Astrocyte (in vitro differentiated cells and primary cell): ENCODE results near the gene TTLL5. TPM values are rescaled to one million over a fixed set of nuclear protein-coding genes. Genes with fewer than 3 reads are reported as not detected.

ENCODE experiments used
- DNase-seq: peaks from one replicate; pipeline ENCODE4 v3.0.0-alpha.2; 2010; ENCODE audit warnings: low read depth
- FAIRE-seq: peaks from 2 replicates; lab custom pipeline; 2011; peaks lifted over from hg19 to GRCh38; lab: Jason Lieb, UNC
- H2AFZ ChIP-seq: 2 replicates; pipeline ENCODE4 v1.6.0; 2012; ENCODE audit warnings: low read depth, low read length, inconsistent platforms
- H3K27ac ChIP-seq: 2 replicates; pipeline ENCODE4 v1.5.1; 2011; ENCODE audit warnings: low read depth, low read length, inconsistent platforms
- H3K27me3 ChIP-seq: 2 replicates; pipeline ENCODE4 v1.6.0; 2011; ENCODE audit warnings: low read length, inconsistent platforms; ENCODE audit not compliant: insufficient read depth
- H3K36me3 ChIP-seq: 2 replicates; pipeline ENCODE4 v1.5.1; 2011; ENCODE audit warnings: low read length, inconsistent platforms; ENCODE audit not compliant: insufficient read depth
- H3K4me1 ChIP-seq: 2 replicates; pipeline ENCODE4 v1.5.1; 2011; ENCODE audit warnings: low read length, inconsistent platforms; ENCODE audit not compliant: insufficient read depth
- H3K4me2 ChIP-seq: 2 replicates; pipeline ENCODE4 v1.6.0; 2012; ENCODE audit warnings: low read length, inconsistent platforms
- H3K4me3 ChIP-seq: 2 replicates; pipeline ENCODE4 v1.5.1; 2011; ENCODE audit warnings: low read depth, mild to moderate bottlenecking, low read length, inconsistent platforms; ENCODE audit not compliant: insufficient read depth
- H3K79me2 ChIP-seq: 2 replicates; pipeline ENCODE4 v1.6.0; 2012; ENCODE audit warnings: mild to moderate bottlenecking, low read length, inconsistent platforms; ENCODE audit not compliant: insufficient read depth
- H3K9ac ChIP-seq: 2 replicates; pipeline ENCODE4 v1.6.0; 2012; ENCODE audit warnings: mild to moderate bottlenecking, low read length, inconsistent platforms
- H3K9me3 ChIP-seq: 2 replicates; pipeline ENCODE4 v1.5.1; 2012; ENCODE audit warnings: low read depth, mild to moderate bottlenecking, low read length, inconsistent platforms; ENCODE audit not compliant: insufficient read depth
- H4K20me1 ChIP-seq: 2 replicates; pipeline ENCODE4 v1.6.0; 2012; ENCODE audit warnings: low read length, inconsistent platforms; ENCODE audit not compliant: insufficient read depth
- H3K27ac Mint-ChIP-seq: one replicate; pipeline ENCODE4 v1.8.0; 2021; ENCODE audit warnings: mild to moderate bottlenecking, mixed read lengths; ENCODE audit not compliant: unreplicated experiment
- H3K27me3 Mint-ChIP-seq: one replicate; pipeline ENCODE4 v1.8.0; 2021; ENCODE audit warnings: low read depth, mixed read lengths; ENCODE audit not compliant: unreplicated experiment
- H3K36me3 Mint-ChIP-seq: one replicate; pipeline ENCODE4 v1.8.0; 2021; ENCODE audit warnings: low read depth, mixed read lengths; ENCODE audit not compliant: unreplicated experiment
- H3K4me1 Mint-ChIP-seq: one replicate; pipeline ENCODE4 v1.8.0; 2021; ENCODE audit warnings: low read depth, mixed read lengths; ENCODE audit not compliant: unreplicated experiment
- H3K4me3 Mint-ChIP-seq: one replicate; pipeline ENCODE4 v1.8.0; 2021; ENCODE audit warnings: mild to moderate bottlenecking, moderate library complexity, mixed read lengths; ENCODE audit not compliant: unreplicated experiment
- H3K9me3 Mint-ChIP-seq: one replicate; pipeline ENCODE4 v1.8.0; 2021; ENCODE audit warnings: mild to moderate bottlenecking, mixed read lengths; ENCODE audit not compliant: unreplicated experiment
- EZH2 ChIP-seq: IDR thresholded peaks from 2 replicates; pipeline ENCODE4 v1.6.1; 2012; ENCODE audit warnings: mild to moderate bottlenecking, low read length, inconsistent platforms; ENCODE audit not compliant: insufficient read depth
- total RNA-seq: library from RNA; stranded (reverse); gene quantifications from 2 replicates; pipeline ENCODE4 v1.2.1, GENCODE V29; 2021
- TF ChIP-seq, protein P1 (sequence below): IDR thresholded peaks from 2 replicates; pipeline ENCODE4 v1.5.1; 2011; ENCODE audit warnings: low read depth, mild to moderate bottlenecking, inconsistent platforms, low read length, moderate library complexity; ENCODE audit not compliant: insufficient read depth

TTLL5 gene
- total RNA-seq, 1 donor from 2014 or later, result 24.0 TPM

- H3K9me3 ChIP-seq, result no peaks in the 10 kb centered on the region
- H3K36me3 ChIP-seq, result peaks cover 10% of the 10 kb centered on the region
- Mint-ChIP-seq H3K4me3 (no peak overlapping the region), H3K36me3 (peaks cover 32% of the 10 kb centered on the region), H3K4me1 (peaks cover 27% of the 10 kb centered on the region), H3K9me3 (peaks cover 1% of the 10 kb centered on the region), H3K27ac (no peak overlapping the region), H3K27me3 (no peaks in the 10 kb centered on the region)
- no peak overlapping the region for H3K4me2 ChIP-seq
- H3K9ac ChIP-seq, result no peak overlapping the region
- H3K79me2 ChIP-seq, result no peaks in the 10 kb centered on the region
- H3K4me1 ChIP-seq, result peaks cover 9% of the 10 kb centered on the region
- H2AFZ ChIP-seq, result no peak overlapping the region
- FAIRE-seq (no peak), DNase-seq (no peak)
- no peaks in the 10 kb centered on the region for H4K20me1 ChIP-seq
- H3K27ac ChIP-seq, result no peak overlapping the region
- H3K27me3 ChIP-seq, result no peaks in the 10 kb centered on the region
- no peak overlapping the region for H3K4me3 ChIP-seq
- TF ChIP-seq, protein P1, sequence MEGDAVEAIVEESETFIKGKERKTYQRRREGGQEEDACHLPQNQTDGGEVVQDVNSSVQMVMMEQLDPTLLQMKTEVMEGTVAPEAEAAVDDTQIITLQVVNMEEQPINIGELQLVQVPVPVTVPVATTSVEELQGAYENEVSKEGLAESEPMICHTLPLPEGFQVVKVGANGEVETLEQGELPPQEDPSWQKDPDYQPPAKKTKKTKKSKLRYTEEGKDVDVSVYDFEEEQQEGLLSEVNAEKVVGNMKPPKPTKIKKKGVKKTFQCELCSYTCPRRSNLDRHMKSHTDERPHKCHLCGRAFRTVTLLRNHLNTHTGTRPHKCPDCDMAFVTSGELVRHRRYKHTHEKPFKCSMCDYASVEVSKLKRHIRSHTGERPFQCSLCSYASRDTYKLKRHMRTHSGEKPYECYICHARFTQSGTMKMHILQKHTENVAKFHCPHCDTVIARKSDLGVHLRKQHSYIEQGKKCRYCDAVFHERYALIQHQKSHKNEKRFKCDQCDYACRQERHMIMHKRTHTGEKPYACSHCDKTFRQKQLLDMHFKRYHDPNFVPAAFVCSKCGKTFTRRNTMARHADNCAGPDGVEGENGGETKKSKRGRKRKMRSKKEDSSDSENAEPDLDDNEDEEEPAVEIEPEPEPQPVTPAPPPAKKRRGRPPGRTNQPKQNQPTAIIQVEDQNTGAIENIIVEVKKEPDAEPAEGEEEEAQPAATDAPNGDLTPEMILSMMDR, result no peak
- no peak for TF ChIP-seq EZH2
These were observed 59.1 kb downstream of the TTLL5 start for GRCh38 chr14:75720116-75720515.

GRCh38 chr14:75720842-75721498 is 59.9 kb downstream of the TTLL5 start:
- Histone ChIP-seq H3K36me3 (peaks cover 10% of the 10 kb centered on the region), H3K9me3 (no peaks in the 10 kb centered on the region), H3K27ac (no peak overlapping the region), H3K79me2 (no peaks in the 10 kb centered on the region), H3K9ac (peak overlapping the region; percentile 34), H3K4me2 (peak overlapping the region; percentile 37), H3K4me1 (peaks cover 5% of the 10 kb centered on the region), H4K20me1 (no peaks in the 10 kb centered on the region), H2AFZ (no peak overlapping the region), H3K4me3 (no peak overlapping the region), H3K27me3 (no peaks in the 10 kb centered on the region)
- H3K36me3 Mint-ChIP-seq, result peaks cover 33% of the 10 kb centered on the region
- TF ChIP-seq, protein P1, result no peak
- TF ChIP-seq EZH2, result no peak
- peak; percentile 63 for DNase-seq
- peaks cover 29% of the 10 kb centered on the region for H3K4me1 Mint-ChIP-seq
- no peaks in the 10 kb centered on the region for H3K27me3 Mint-ChIP-seq
- FAIRE-seq, result no peak
- no peak overlapping the region for H3K4me3 Mint-ChIP-seq
- peak overlapping the region; percentile 96 for H3K27ac Mint-ChIP-seq
- peaks cover 1% of the 10 kb centered on the region for H3K9me3 Mint-ChIP-seq

DNA sequence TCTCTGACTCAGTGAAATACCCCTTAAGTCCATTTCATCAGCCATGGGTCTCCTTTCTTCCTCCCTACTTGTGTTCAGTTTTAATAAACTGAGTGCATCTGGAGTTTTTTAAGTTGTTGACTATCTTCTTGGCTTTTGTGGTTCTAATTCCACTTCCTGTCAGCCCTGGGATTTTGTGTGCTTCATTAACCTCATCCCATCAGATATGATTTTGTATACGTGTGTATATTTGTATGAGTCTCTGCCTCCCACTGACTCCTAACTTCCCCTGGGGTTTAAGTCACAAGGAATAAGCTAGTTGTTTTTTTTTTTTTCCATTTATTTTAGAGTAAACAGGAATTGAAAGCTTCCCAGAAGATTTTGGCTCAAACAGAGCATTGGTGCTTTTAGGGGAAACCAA is 62.7 kb downstream of the TTLL5 start:
- no peak overlapping the region for H3K4me3 Mint-ChIP-seq
- Histone ChIP-seq H3K4me3 (no peak overlapping the region), H3K4me1 (no peaks in the 10 kb centered on the region), H3K79me2 (no peaks in the 10 kb centered on the region), H3K9ac (no peak overlapping the region), H2AFZ (no peak overlapping the region), H4K20me1 (no peaks in the 10 kb centered on the region), H3K27me3 (no peaks in the 10 kb centered on the region), H3K4me2 (no peak overlapping the region), H3K27ac (no peak overlapping the region), H3K9me3 (no peaks in the 10 kb centered on the region), H3K36me3 (peaks cover 4% of the 10 kb centered on the region)
- peaks cover 34% of the 10 kb centered on the region for H3K36me3 Mint-ChIP-seq
- H3K27ac Mint-ChIP-seq, result no peak overlapping the region
- peak; percentile 8 for DNase-seq
- H3K4me1 Mint-ChIP-seq, result peaks cover 20% of the 10 kb centered on the region
- TF ChIP-seq, protein P1, result no peak
- no peak for TF ChIP-seq EZH2
- no peak for FAIRE-seq
- no peaks in the 10 kb centered on the region for H3K27me3 Mint-ChIP-seq
- peaks cover 11% of the 10 kb centered on the region for H3K9me3 Mint-ChIP-seq
